Nephron (organoid): Measurements from ENCODE around the gene ARHGAP40.

Experiments
- H3K27ac Mint-ChIP-seq, 3 experiments: 2 replicates each; pipeline ENCODE4 v1.8.0; 2020; ENCODE audit warnings: mixed read lengths in 3 of 3, mild to moderate bottlenecking in 2 of 3, moderate library complexity in 1 of 3
- H3K27me3 Mint-ChIP-seq: 2 replicates; pipeline ENCODE4 v1.8.0; 2021; ENCODE audit warnings: low read depth, mild to moderate bottlenecking, moderate library complexity, mixed read lengths
- H3K36me3 Mint-ChIP-seq: 2 replicates; pipeline ENCODE4 v1.8.0; 2020; ENCODE audit warnings: low read depth, mixed read lengths
- H3K4me1 Mint-ChIP-seq: 2 replicates; pipeline ENCODE4 v1.8.0; 2020; ENCODE audit warnings: mixed read lengths
- H3K4me3 Mint-ChIP-seq, 3 experiments: 2 replicates each; pipeline ENCODE4 v1.8.0; 2020; ENCODE audit warnings: mild to moderate bottlenecking in 3 of 3, mixed read lengths in 3 of 3, moderate library complexity in 2 of 3
- H3K9me3 Mint-ChIP-seq: 2 replicates; pipeline ENCODE4 v1.8.0; 2020; ENCODE audit warnings: mixed read lengths
- TF ChIP-seq, protein P1 (sequence below), 3 experiments: fragments of 200-600 bp; sonication (generic); IDR thresholded peaks; one replicate each; pipeline ENCODE4 v1.5.0; 2021; ENCODE audit warnings: antibody characterized with exemption in 3 of 3; ENCODE audit not compliant: unreplicated experiment in 3 of 3

The ARHGAP40 gene

GRCh38 chr20:38674765-38675133 is 73.1 kb downstream of the ARHGAP40 start:
- H3K27ac Mint-ChIP-seq: no peak overlapping the region
- H3K27me3 Mint-ChIP-seq: peaks cover 86% of the 10 kb centered on the region
- H3K9me3 Mint-ChIP-seq: no peaks in the 10 kb centered on the region
- TF ChIP-seq, protein P1, sequence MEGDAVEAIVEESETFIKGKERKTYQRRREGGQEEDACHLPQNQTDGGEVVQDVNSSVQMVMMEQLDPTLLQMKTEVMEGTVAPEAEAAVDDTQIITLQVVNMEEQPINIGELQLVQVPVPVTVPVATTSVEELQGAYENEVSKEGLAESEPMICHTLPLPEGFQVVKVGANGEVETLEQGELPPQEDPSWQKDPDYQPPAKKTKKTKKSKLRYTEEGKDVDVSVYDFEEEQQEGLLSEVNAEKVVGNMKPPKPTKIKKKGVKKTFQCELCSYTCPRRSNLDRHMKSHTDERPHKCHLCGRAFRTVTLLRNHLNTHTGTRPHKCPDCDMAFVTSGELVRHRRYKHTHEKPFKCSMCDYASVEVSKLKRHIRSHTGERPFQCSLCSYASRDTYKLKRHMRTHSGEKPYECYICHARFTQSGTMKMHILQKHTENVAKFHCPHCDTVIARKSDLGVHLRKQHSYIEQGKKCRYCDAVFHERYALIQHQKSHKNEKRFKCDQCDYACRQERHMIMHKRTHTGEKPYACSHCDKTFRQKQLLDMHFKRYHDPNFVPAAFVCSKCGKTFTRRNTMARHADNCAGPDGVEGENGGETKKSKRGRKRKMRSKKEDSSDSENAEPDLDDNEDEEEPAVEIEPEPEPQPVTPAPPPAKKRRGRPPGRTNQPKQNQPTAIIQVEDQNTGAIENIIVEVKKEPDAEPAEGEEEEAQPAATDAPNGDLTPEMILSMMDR (IDR thresholded peaks at IDR 0.05; ENCODE audit: unreplicated experiment in 3 of 3): no peak
- peak overlapping the region; percentile 80 to 86 (median 86) for H3K4me3 Mint-ChIP-seq
- H3K36me3 Mint-ChIP-seq: no peaks in the 10 kb centered on the region
- peaks cover 6% of the 10 kb centered on the region for H3K4me1 Mint-ChIP-seq

DNA sequence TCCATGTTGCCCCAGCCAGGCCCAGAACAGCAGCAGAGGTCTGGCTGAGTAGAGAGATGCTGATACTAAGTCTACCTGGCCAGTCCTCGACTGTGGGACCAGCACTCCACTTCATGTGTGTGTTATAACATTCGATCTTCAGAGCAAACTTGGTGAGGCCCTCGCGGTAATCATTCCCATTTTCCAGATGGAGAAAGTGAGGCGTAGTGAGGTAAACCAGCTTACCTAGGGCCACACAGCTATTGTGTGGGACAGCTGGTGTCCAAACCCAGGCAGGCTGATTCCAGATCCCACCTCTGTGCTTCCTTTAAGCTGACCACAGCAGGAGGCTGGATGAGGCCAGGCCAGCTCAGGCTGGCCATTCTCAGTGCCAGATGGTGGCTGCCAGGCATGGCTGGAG is 75.0 kb downstream of the ARHGAP40 start:
- no peak overlapping the region for H3K27ac Mint-ChIP-seq
- H3K4me3 Mint-ChIP-seq: no peak overlapping the region
- H3K9me3 Mint-ChIP-seq: no peaks in the 10 kb centered on the region
- TF ChIP-seq, protein P1 (IDR thresholded peaks at IDR 0.05; ENCODE audit: unreplicated experiment in 3 of 3): no peak
- no peaks in the 10 kb centered on the region for H3K36me3 Mint-ChIP-seq
- H3K4me1 Mint-ChIP-seq: peaks cover 6% of the 10 kb centered on the region
- H3K27me3 Mint-ChIP-seq: peaks cover 75% of the 10 kb centered on the region

DNA sequence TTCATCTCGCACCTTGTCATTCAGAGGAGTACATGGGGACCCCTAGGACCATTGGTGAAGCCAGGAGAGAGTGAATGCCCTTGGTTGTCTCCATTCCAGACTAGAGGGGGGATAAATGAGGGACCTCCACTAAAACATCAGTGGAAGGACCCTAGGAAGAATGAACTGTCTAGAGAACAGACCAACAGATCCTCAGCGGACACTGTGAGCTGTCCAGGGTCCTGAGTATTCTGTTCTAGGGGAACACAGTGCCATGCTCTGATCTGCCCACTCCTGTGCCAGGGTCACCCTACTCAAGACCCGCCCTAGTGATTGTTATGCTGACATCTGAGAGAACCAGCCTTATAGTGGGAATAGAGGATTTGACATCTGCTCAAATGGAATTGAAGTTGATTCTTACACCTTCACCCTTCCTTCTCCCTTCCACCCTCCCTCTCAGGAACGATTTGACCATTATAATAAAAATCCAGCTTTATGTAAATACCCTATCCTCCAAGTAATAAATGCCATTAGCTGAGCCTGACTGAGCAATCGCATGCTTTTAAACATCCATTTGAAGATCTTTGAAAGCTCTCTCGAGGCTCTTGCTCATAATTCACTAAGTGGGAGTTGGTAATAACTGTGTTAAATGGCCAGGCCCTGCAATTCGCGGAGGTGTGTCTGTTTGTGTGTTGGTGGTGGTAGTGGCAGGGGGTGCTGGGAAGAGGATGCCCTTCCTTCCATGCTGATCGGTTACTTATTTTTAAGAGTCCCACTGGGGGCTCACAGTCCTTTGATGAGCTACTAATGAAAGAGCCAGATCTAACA is 79.1 kb downstream of the ARHGAP40 start:
- no peaks in the 10 kb centered on the region for H3K36me3 Mint-ChIP-seq
- no peak overlapping the region for H3K27ac Mint-ChIP-seq
- no peak overlapping the region for H3K4me3 Mint-ChIP-seq
- TF ChIP-seq, protein P1 (IDR thresholded peaks at IDR 0.05; ENCODE audit: unreplicated experiment in 3 of 3): no peak
- H3K4me1 Mint-ChIP-seq: no peaks in the 10 kb centered on the region
- H3K9me3 Mint-ChIP-seq: no peaks in the 10 kb centered on the region
- H3K27me3 Mint-ChIP-seq: peaks cover 48% of the 10 kb centered on the region

- Mint-ChIP-seq H3K27me3 (peaks cover 44% of the 10 kb centered on the region), H3K36me3 (no peaks in the 10 kb centered on the region), H3K4me1 (no peaks in the 10 kb centered on the region), H3K27ac (no peak overlapping the region), H3K4me3 (no peak overlapping the region), H3K9me3 (no peaks in the 10 kb centered on the region)
- TF ChIP-seq, protein P1 (IDR thresholded peaks at IDR 0.05; ENCODE audit: unreplicated experiment in 3 of 3): no peak
These were observed 83.7 kb downstream of the ARHGAP40 start for GRCh38 chr20:38685271-38685670.

DNA sequence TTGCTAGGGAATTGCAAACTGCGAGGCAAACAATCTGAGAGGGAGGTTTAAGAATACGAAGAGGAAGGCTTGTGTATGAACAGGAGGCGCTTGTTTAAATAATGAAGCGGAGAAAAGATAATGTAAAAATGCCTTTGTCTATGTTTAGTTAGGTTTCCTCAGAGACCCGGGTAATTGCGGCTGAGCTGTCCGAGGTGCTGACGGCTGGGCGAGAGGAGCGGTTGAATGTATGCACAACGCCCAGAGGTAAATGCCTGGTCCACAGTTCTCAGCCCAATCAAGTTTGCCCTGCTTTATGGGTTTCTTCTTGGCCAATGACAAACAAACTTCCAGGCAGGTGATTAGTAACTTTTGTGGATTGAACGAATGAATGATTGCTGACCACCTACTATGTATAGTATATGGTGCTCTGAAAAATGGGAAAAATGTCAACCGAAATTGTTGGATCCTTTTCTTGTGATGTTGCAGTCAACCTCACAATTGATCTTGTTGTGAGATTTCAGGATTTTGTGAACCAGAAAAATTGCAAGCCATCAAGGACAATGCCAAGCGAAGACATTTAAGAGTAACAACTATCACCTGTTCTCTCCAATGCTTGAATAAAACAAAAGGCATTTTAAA is 84.4 kb downstream of the ARHGAP40 start:
- Mint-ChIP-seq H3K9me3 (no peaks in the 10 kb centered on the region), H3K27me3 (peaks cover 44% of the 10 kb centered on the region), H3K36me3 (no peaks in the 10 kb centered on the region), H3K27ac (no peak overlapping the region), H3K4me3 (no peak overlapping the region), H3K4me1 (no peaks in the 10 kb centered on the region)
- TF ChIP-seq, protein P1 (IDR thresholded peaks at IDR 0.05; ENCODE audit: unreplicated experiment in 3 of 3): no peak
